Calu3 (cell line): Measurements from ENCODE around the gene PLCD3. TPM values are rescaled to one million over a fixed set of nuclear protein-coding genes. Genes with fewer than 3 reads are reported as not detected.

Experiments used
- BruUV-seq: library from RNA; stranded (reverse); fragments of 400-500 nt; replicated peaks from 2 replicates; lab custom pipeline; 2021; lab: Mats Ljungman, UMichigan
- CTCF ChIA-PET: fragments of 300-600 bp; sonication (Branson Sonifier 250); formaldehyde crosslinking; loops from one replicate; lab custom pipeline; 2022; ENCODE audit warnings: antibody characterized with exemption; lab: Charles Lee
- DNase-seq: peaks from one replicate; pipeline ENCODE4 v3.0.0; 2022
- H3K27ac Mint-ChIP-seq: one replicate; pipeline ENCODE4 v1.8.0; 2022; ENCODE audit warnings: mixed read lengths; ENCODE audit not compliant: unreplicated experiment
- H3K27me3 Mint-ChIP-seq: one replicate; pipeline ENCODE4 v1.8.0; 2022; ENCODE audit warnings: mixed read lengths; ENCODE audit not compliant: unreplicated experiment
- H3K36me3 Mint-ChIP-seq: one replicate; pipeline ENCODE4 v1.8.0; 2022; ENCODE audit warnings: mild to moderate bottlenecking, moderate library complexity, mixed read lengths; ENCODE audit not compliant: insufficient read depth, unreplicated experiment
- H3K4me1 Mint-ChIP-seq: one replicate; pipeline ENCODE4 v1.8.0; 2022; ENCODE audit warnings: mild to moderate bottlenecking, low read depth, mixed read lengths; ENCODE audit not compliant: unreplicated experiment
- H3K4me3 Mint-ChIP-seq: one replicate; pipeline ENCODE4 v1.8.0; 2022; ENCODE audit warnings: mild to moderate bottlenecking, low read depth, moderate library complexity, mixed read lengths; ENCODE audit not compliant: unreplicated experiment
- H3K9me3 Mint-ChIP-seq: one replicate; pipeline ENCODE4 v1.8.0; 2022; ENCODE audit warnings: low read depth, mixed read lengths; ENCODE audit not compliant: unreplicated experiment
- CTCF ChIP-seq: fragments of 200-600 bp; IDR thresholded peaks from one replicate; pipeline ENCODE4 v1.8.0; 2022; ENCODE audit warnings: antibody characterized with exemption; ENCODE audit not compliant: unreplicated experiment
- intact Hi-C: fragments of 100-400 bp; cut with micrococcal nuclease; formaldehyde crosslinking; loops from one replicate; pipeline ENCODE4 v1.10.0; 2022; ENCODE audit not compliant: unreplicated experiment
- total RNA-seq: library from RNA; stranded (reverse); gene quantifications from 2 replicates; pipeline ENCODE4 v1.2.3, GENCODE V29; 2022

The PLCD3 gene
- total RNA-seq, 1 experiment from 2014 or later: 34.4 TPM

DNA sequence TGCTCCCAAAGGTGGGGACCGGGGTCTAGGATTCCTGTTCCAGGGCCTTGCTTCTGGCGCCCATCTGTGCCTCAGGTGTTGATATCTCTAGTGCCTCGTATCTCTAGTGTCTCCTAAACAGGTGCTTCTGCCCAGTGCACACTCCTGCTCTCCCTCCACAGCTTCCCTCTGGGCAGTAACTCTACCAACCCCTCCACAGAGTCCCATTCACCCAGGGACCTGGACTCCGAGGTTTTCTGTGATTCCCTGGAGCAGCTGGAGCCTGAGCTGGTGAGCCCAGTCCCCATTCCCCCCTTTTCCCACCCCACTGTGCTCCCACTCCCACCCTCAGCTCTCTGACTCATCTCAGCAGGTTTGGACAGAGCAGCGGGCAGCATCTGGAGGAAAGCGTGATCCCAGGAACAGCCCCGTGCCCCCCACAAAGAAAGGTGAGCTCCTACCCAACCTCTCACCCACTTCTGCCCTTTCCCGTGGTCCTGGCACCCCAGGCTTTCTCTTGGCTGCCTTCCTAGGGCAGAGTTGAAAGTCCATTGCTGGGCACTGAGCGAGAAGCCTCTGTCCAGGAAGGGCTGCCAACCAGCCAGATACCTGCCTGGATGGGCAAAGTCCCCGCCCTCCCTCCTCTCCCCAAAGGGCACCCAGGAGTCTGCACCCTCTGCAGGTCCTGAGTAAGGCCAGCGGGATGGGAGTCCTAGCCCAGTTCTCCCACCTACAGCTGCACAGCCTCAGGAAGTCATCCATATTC lies 5.4 kb upstream of the PLCD3 start:
- intact Hi-C loops: loop anchor here (10.0 kb wide), 2 partner anchors 223 to 363 kb away; partner anchors contain the start of gene GFAP
- Mint-ChIP-seq H3K27ac (no peak overlapping the region), H3K9me3 (no peaks in the 10 kb centered on the region), H3K27me3 (no peaks in the 10 kb centered on the region), H3K36me3 (peaks cover 42% of the 10 kb centered on the region), H3K4me3 (no peak overlapping the region), H3K4me1 (peaks cover 16% of the 10 kb centered on the region)
- no peak for TF ChIP-seq CTCF
- BruUV-seq: no TSS peak
- no peak for DNase-seq
- CTCF ChIA-PET: interaction anchor here (0.7 to 3.6 kb wide), 2 partner anchors 33 to 60 kb away, joined by 3 to 163 read pairs; no protein-coding TSS in a partner anchor

- CTCF ChIA-PET: interaction anchor here (2.1 to 3.6 kb wide), 3 partner anchors 13 to 98 kb away, joined by 27 to 197 read pairs (median 163); partner anchors contain the start of gene HEXIM1
- TF ChIP-seq CTCF: no peak
- H3K9me3 Mint-ChIP-seq: no peaks in the 10 kb centered on the region
- BruUV-seq: no TSS peak
- peaks cover 49% of the 10 kb centered on the region for H3K36me3 Mint-ChIP-seq
- H3K27ac Mint-ChIP-seq: peak overlapping the region; percentile 33
- DNase-seq: no peak
- peaks cover 16% of the 10 kb centered on the region for H3K4me1 Mint-ChIP-seq
- H3K27me3 Mint-ChIP-seq: no peaks in the 10 kb centered on the region
- H3K4me3 Mint-ChIP-seq: peak overlapping the region; percentile 90
- intact Hi-C loops: loop anchor here (10.0 kb wide), 2 partner anchors 222 to 362 kb away; partner anchors contain the start of gene GFAP
These were observed 4.7 kb upstream of the PLCD3 start for GRCh38 chr17:45136846-45137560.

DNA sequence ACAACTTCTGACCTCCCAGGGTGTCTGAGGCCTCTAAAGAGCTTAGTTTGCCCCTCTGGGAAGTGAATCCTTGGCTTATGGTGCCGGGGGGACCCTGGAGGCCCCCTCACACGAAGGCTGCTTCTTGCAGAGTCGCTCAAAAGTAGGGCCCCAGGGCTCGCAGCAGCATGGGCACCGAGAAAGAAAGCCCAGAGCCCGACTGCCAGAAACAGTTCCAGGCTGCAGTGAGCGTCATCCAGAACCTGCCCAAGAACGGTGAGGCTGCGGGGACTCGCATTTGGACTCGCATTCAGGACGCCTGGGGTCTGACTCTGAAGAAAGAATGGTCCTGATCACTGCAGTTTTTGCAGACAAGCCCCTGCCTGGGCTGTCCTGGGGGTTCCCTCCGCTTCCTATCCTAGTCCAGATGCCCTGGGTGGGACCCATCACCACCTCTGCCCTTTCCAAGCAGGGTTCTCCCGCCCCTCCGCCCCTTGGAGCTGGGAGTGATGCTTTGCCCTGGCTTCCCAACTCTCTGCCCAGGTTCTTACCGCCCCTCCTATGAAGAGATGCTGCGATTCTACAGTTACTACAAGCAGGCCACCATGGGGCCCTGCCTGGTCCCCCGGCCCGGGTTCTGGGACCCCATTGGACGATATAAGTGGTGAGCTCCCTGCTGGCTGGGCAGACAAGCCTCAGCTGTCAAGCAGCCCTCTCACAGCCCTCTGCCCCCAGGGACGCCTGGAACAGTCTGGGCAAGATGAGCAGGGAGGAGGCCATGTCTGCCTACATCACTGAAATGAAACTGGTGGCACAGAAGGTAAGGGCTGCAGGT lies 3.9 kb upstream of the PLCD3 start:
- peak overlapping the region; percentile 81 for H3K27ac Mint-ChIP-seq
- no peaks in the 10 kb centered on the region for H3K9me3 Mint-ChIP-seq
- CTCF ChIA-PET: interaction anchor here (0.6 to 3.6 kb wide), 48 partner anchors 8 to 806 kb away, joined by 3 to 197 read pairs (median 8); partner anchors contain the start of genes EFTUD2, GFAP, HEXIM1 and HEXIM2
- intact Hi-C loops: loop anchor here (1.0 to 10.0 kb wide), 5 partner anchors 36 to 361 kb away; partner anchors contain the start of gene GFAP
- H3K36me3 Mint-ChIP-seq: peaks cover 56% of the 10 kb centered on the region
- BruUV-seq: TSS peak; percentile 20
- peak overlapping the region; percentile 90 for H3K4me3 Mint-ChIP-seq
- TF ChIP-seq CTCF: no peak
- no peak for DNase-seq
- no peaks in the 10 kb centered on the region for H3K27me3 Mint-ChIP-seq
- H3K4me1 Mint-ChIP-seq: peaks cover 21% of the 10 kb centered on the region
